HepG2 (cell line): ENCODE results near the gene DNTTIP2. TPM values are rescaled to one million over a fixed set of nuclear protein-coding genes. Genes with fewer than 3 reads are reported as not detected.

Experiments
- ARNT2 ChIP-seq: sonication (generic); formaldehyde crosslinking; IDR thresholded peaks from 2 replicates; pipeline ENCODE4 v1.8.0; 2022; ENCODE audit warnings: mild to moderate bottlenecking, low read depth, missing genetic modification reagents, moderate library complexity
- ATF5 ChIP-seq: sonication (generic); formaldehyde crosslinking; IDR thresholded peaks from 2 replicates; pipeline ENCODE4 v1.4.0; 2020; ENCODE audit warnings: mild to moderate bottlenecking, low read depth, missing genetic modification reagents
- EHMT2 ChIP-seq: fragments of 200-600 bp; sonication (generic); IDR thresholded peaks from 2 replicates; pipeline ENCODE4 v1.7.0; 2017; ENCODE audit warnings: antibody characterized with exemption, low read depth, low read length, borderline replicate concordance
- ELF3 ChIP-seq: IDR thresholded peaks from 2 replicates; pipeline ENCODE4 v1.6.1; 2016; ENCODE audit warnings: missing genetic modification reagents, missing compliant biosample characterization
- ELF4 ChIP-seq: sonication (generic); formaldehyde crosslinking; IDR thresholded peaks from 2 replicates; pipeline ENCODE4 v1.5.0; 2020; ENCODE audit warnings: missing genetic modification reagents, mild to moderate bottlenecking, moderate library complexity, borderline replicate concordance
- LBX2 ChIP-seq: sonication (generic); formaldehyde crosslinking; IDR thresholded peaks from 2 replicates; pipeline ENCODE4 v1.5.0; 2020; ENCODE audit warnings: missing genetic modification reagents, mild to moderate bottlenecking, borderline replicate concordance
- MED13 ChIP-seq: sonication (generic); formaldehyde crosslinking; IDR thresholded peaks from 2 replicates; pipeline ENCODE4 v1.5.0; 2020; ENCODE audit warnings: missing genetic modification reagents
- NFKBIZ ChIP-seq: IDR thresholded peaks from 2 replicates; pipeline ENCODE4 v1.6.1; 2018; ENCODE audit warnings: missing genetic modification reagents, missing compliant biosample characterization
- PLSCR1 ChIP-seq: sonication (generic); formaldehyde crosslinking; IDR thresholded peaks from 2 replicates; pipeline ENCODE4 v1.5.0; 2020; ENCODE audit warnings: missing genetic modification reagents, mild to moderate bottlenecking, borderline replicate concordance
- SAFB2 ChIP-seq: sonication (generic); formaldehyde crosslinking; IDR thresholded peaks from 2 replicates; pipeline ENCODE4 v1.5.1; 2020; ENCODE audit warnings: missing genetic modification reagents, low read depth, mild to moderate bottlenecking, borderline replicate concordance
- SIX1 ChIP-seq: sonication (generic); formaldehyde crosslinking; IDR thresholded peaks from 2 replicates; pipeline ENCODE4 v1.4.0; 2020; ENCODE audit warnings: missing genetic modification reagents, borderline replicate concordance
- SRF ChIP-seq: IDR thresholded peaks from 2 replicates; pipeline ENCODE4 v1.6.1; 2011; ENCODE audit warnings: mild to moderate bottlenecking, low read depth, low read length, moderate library complexity
- TARDBP ChIP-seq: sonication (generic); formaldehyde crosslinking; IDR thresholded peaks from 2 replicates; pipeline ENCODE4 v1.8.0; 2022; ENCODE audit warnings: mild to moderate bottlenecking, missing genetic modification reagents
- TMF1 ChIP-seq: sonication (generic); formaldehyde crosslinking; IDR thresholded peaks from 2 replicates; pipeline ENCODE4 v1.8.1; 2022; ENCODE audit warnings: low read depth, missing genetic modification reagents
- ZBTB46 ChIP-seq: sonication (generic); formaldehyde crosslinking; IDR thresholded peaks from 2 replicates; pipeline ENCODE4 v1.4.0; 2020; ENCODE audit warnings: mild to moderate bottlenecking, missing genetic modification reagents, borderline replicate concordance
- ZKSCAN1 ChIP-seq: fragments of 150-350 bp; IDR thresholded peaks from 2 replicates; pipeline ENCODE4 v1.6.1; 2014; ENCODE audit warnings: low read length
- ZNF253 ChIP-seq: sonication (generic); formaldehyde crosslinking; IDR thresholded peaks from 2 replicates; pipeline ENCODE4 v1.8.0; 2022; ENCODE audit warnings: mild to moderate bottlenecking, missing genetic modification reagents, borderline replicate concordance
- ZNF296 ChIP-seq: sonication (generic); formaldehyde crosslinking; conservative IDR thresholded peaks from 2 replicates; pipeline ENCODE4 v1.5.0; 2020; ENCODE audit warnings: mild to moderate bottlenecking, missing genetic modification reagents
- ZNF317 ChIP-seq: sonication (generic); formaldehyde crosslinking; IDR thresholded peaks from 2 replicates; pipeline ENCODE4 v1.5.0; 2020; ENCODE audit warnings: mild to moderate bottlenecking, missing genetic modification reagents
- ZNF441 ChIP-seq: sonication (generic); formaldehyde crosslinking; IDR thresholded peaks from 2 replicates; pipeline ENCODE4 v1.7.0; 2021; ENCODE audit warnings: missing genetic modification reagents, borderline replicate concordance
- ZNF557 ChIP-seq: sonication (generic); formaldehyde crosslinking; IDR thresholded peaks from 2 replicates; pipeline ENCODE4 v1.4.0; 2020; ENCODE audit warnings: missing genetic modification reagents
- ZNF605 ChIP-seq: sonication (generic); formaldehyde crosslinking; IDR thresholded peaks from 2 replicates; pipeline ENCODE4 v1.8.0; 2022; ENCODE audit warnings: mild to moderate bottlenecking, missing genetic modification reagents
- ZNF652 ChIP-seq: IDR thresholded peaks from 2 replicates; pipeline ENCODE4 v1.6.1; 2016; ENCODE audit warnings: low read depth, borderline replicate concordance
- ZSCAN20 ChIP-seq: sonication (generic); formaldehyde crosslinking; IDR thresholded peaks from 2 replicates; pipeline ENCODE4 v1.4.0; 2020; ENCODE audit warnings: missing genetic modification reagents, mild to moderate bottlenecking, borderline replicate concordance
- ZUFSP ChIP-seq: sonication (generic); formaldehyde crosslinking; IDR thresholded peaks from 2 replicates; pipeline ENCODE4 v1.9.0; 2021; ENCODE audit warnings: missing genetic modification reagents, mild to moderate bottlenecking, borderline replicate concordance
- polyA plus RNA-seq, 8 experiments: library from polyadenylated mRNA; depleted of rRNA in 3 of 8; stranded (reverse) in 7 of 8; unstranded in 1 of 8; fragments of >200 nt; fragmentation: Illumina TruSeq in 4 of 8; extraction: Trizol in 4 of 8; gene quantifications; 2 replicates each; pipeline versions ENCODE4 v1.2.1 to v1.2.3, GENCODE V29; 2011 to 2016; ENCODE audit warnings: low read depth in 4 of 8, missing spikeins in 1 of 8, mixed read lengths in 1 of 8; ENCODE audit not compliant: insufficient read depth in 1 of 8
- total RNA-seq, 5 experiments: library from RNA; depleted of rRNA; stranded (reverse); fragments of >200 nt; fragmentation: Illumina TruSeq; extraction: Trizol; gene quantifications; 2 replicates each; pipeline ENCODE4 v1.2.3, GENCODE V29; 2016; ENCODE audit warnings: low read depth in 1 of 5

Gene DNTTIP2
- total and polyA plus RNA-seq, 2 of the 13 experiments (the other 11 are each of a cell fraction or from before 2014, with no cell fraction given) = 11.4 to 63.3 TPM

DNA sequence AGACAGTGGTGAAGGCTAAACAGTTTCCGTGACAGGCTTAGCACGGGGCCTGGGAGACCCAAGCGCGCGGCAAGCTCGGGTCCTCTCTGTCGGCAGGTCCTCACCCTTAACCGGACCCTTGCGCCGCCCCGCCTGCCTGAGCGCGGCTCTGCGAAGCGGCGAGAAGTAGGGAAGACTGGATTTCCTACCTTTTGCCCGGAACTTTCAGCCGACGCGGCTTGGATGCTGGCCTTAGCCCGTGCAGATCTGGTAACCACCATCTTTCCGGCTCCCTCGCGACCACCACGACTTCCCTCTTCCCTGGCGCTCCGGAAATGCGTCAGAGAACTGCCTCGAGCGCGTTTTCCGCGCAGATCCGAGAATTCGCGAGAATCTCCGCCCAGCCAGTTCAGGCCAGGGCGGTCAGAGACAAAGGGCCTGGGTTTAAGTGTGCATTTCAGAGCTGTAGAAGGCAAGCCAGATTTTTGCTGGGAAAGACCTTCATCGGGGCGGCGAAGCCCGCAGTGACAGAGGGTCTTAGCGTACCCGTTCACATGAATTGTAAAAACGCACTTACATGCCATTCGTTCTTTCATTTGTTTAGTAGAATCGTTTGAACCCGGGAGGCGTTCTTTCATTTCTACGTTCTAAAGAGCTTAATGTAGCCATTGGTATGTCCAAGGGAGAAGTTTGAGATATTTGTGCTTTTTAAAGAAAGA, at the start of gene DNTTIP2 (continued):
- no peak for TF ChIP-seq ZBTB46 (CRISPR knock-in tag)
- no peak for TF ChIP-seq SRF
- 0 out of 2 replicates have a peak, but pooled peaks have one; percentile 33 for TF ChIP-seq ZSCAN20 (CRISPR knock-in tag)
- no peak for TF ChIP-seq ZNF296 (CRISPR knock-in tag)
- no peak for TF ChIP-seq PLSCR1 (CRISPR knock-in tag)
- TF ChIP-seq ZNF441 (CRISPR knock-in tag) = peak; percentile 59
- no peak for TF ChIP-seq SIX1
- TF ChIP-seq ELF4 = 0 out of 2 replicates have a peak, but pooled peaks have one; percentile 78
- TF ChIP-seq EHMT2 = no peak
- no peak for TF ChIP-seq ZKSCAN1
- TF ChIP-seq ZNF557 (CRISPR knock-in tag) = no peak
- 0 out of 2 replicates have a peak, but pooled peaks have one; percentile 69 for TF ChIP-seq LBX2 (CRISPR knock-in tag)
- no peak for TF ChIP-seq ZNF652 (CRISPR knock-in tag)
- peak; percentile 29; the same call in 1 of the 2 replicates for TF ChIP-seq ATF5
- TF ChIP-seq TMF1 = peak; percentile 86
- TF ChIP-seq ELF3 (CRISPR knock-in tag) = peak; percentile 88
- TF ChIP-seq MED13 (CRISPR knock-in tag) = peak; percentile 80; the same call in 1 of the 2 replicates
- TF ChIP-seq ZNF605 (CRISPR knock-in tag) = peak; percentile 95
- TF ChIP-seq TARDBP (CRISPR knock-in tag) = peak; percentile 95
- TF ChIP-seq ZNF317 (CRISPR knock-in tag) = no peak
- peak; percentile 97; the same call in 1 of the 2 replicates for TF ChIP-seq ARNT2 (CRISPR knock-in tag)
- TF ChIP-seq NFKBIZ (CRISPR knock-in tag) = peak; percentile 71; the same call in 1 of the 2 replicates
- no peak for TF ChIP-seq SAFB2 (CRISPR knock-in tag)
- TF ChIP-seq ZUFSP = no peak
- TF ChIP-seq ZNF253 (CRISPR knock-in tag) = peak; percentile 20; the same call in 1 of the 2 replicates
